ENCODE results near the gene GRIA4.

The GRIA4 gene

GRCh38 chr11:105793092-105793491 lies 183.2 kb downstream of the GRIA4 start:
- Histone ChIP-seq H3K4me3 (ENCODE audit: low read length, poor library complexity, severe bottlenecking) (no peak overlapping the region), H4K20me1 (ENCODE audit: insufficient read depth, low read length, poor library complexity, severe bottlenecking) (no peaks in the 10 kb centered on the region), H3F3A (ENCODE audit: low read depth) (no peaks in the 10 kb centered on the region), H2AFZ (ENCODE audit: low read length) (no peak overlapping the region), H3K27me3 (ENCODE audit: insufficient read depth, low read length, poor library complexity, severe bottlenecking) (no peaks in the 10 kb centered on the region), H3K79me2 (ENCODE audit: insufficient read depth, low read length) (no peaks in the 10 kb centered on the region), H3K9ac (ENCODE audit: low read depth, low read length, poor library complexity, severe bottlenecking) (no peak overlapping the region), H3K4me1 (ENCODE audit: insufficient read depth, low read length, poor library complexity, severe bottlenecking) (no peaks in the 10 kb centered on the region), H3K4me2 (ENCODE audit: low read depth, low read length, poor library complexity, severe bottlenecking) (no peak overlapping the region), H3K9me2 (replicated peaks; ENCODE audit: low read depth, low read length) (peaks cover 8% of the 10 kb centered on the region; the same call in 1 of the 2 replicates), H3K9me3 (ENCODE audit: insufficient read depth, low read depth, low read length) (no peaks in the 10 kb centered on the region), H3K36me3 (ENCODE audit: insufficient read depth, low read length) (no peaks in the 10 kb centered on the region)
- TF ChIP-seq EZH2phosphoT487 (IDR thresholded peaks at IDR 0.05; ENCODE audit: borderline replicate concordance) (no peak), CTCF (conservative IDR thresholded peaks at IDR 0.05; ENCODE audit: low read length) (no peak)

GRCh38 chr11:105799263-105799662 lies 189.4 kb downstream of the GRIA4 start:
- Histone ChIP-seq H3K4me1 (ENCODE audit: insufficient read depth, low read length, poor library complexity, severe bottlenecking) (no peaks in the 10 kb centered on the region), H3K79me2 (ENCODE audit: insufficient read depth, low read length) (no peaks in the 10 kb centered on the region), H3F3A (ENCODE audit: low read depth) (no peaks in the 10 kb centered on the region), H3K9me2 (replicated peaks; ENCODE audit: low read depth, low read length) (no peaks in the 10 kb centered on the region; the same call in 1 of the 2 replicates), H4K20me1 (ENCODE audit: insufficient read depth, low read length, poor library complexity, severe bottlenecking) (no peaks in the 10 kb centered on the region), H3K27me3 (ENCODE audit: insufficient read depth, low read length, poor library complexity, severe bottlenecking) (no peaks in the 10 kb centered on the region), H3K4me2 (ENCODE audit: low read depth, low read length, poor library complexity, severe bottlenecking) (no peak overlapping the region), H2AFZ (ENCODE audit: low read length) (no peak overlapping the region), H3K36me3 (ENCODE audit: insufficient read depth, low read length) (no peaks in the 10 kb centered on the region), H3K4me3 (ENCODE audit: low read length, poor library complexity, severe bottlenecking) (no peak overlapping the region), H3K9me3 (ENCODE audit: insufficient read depth, low read depth, low read length) (no peaks in the 10 kb centered on the region), H3K9ac (ENCODE audit: low read depth, low read length, poor library complexity, severe bottlenecking) (no peak overlapping the region)
- TF ChIP-seq EZH2phosphoT487 (IDR thresholded peaks at IDR 0.05; ENCODE audit: borderline replicate concordance) (no peak), CTCF (conservative IDR thresholded peaks at IDR 0.05; ENCODE audit: low read length) (no peak)

GRCh38 chr11:105799728-105800462 lies 190.0 kb downstream of the GRIA4 start:
- H3K4me1 ChIP-seq (ENCODE audit: insufficient read depth, low read length, poor library complexity, severe bottlenecking) = no peaks in the 10 kb centered on the region
- H3K9me2 ChIP-seq (replicated peaks; ENCODE audit: low read depth, low read length) = no peaks in the 10 kb centered on the region; the same call in 1 of the 2 replicates
- TF ChIP-seq EZH2phosphoT487 (IDR thresholded peaks at IDR 0.05; ENCODE audit: borderline replicate concordance) (no peak), CTCF (conservative IDR thresholded peaks at IDR 0.05; ENCODE audit: low read length) (no peak)
- no peaks in the 10 kb centered on the region for H3K79me2 ChIP-seq (ENCODE audit: insufficient read depth, low read length)
- H3K4me2 ChIP-seq (ENCODE audit: low read depth, low read length, poor library complexity, severe bottlenecking) = no peak overlapping the region
- H3K9ac ChIP-seq (ENCODE audit: low read depth, low read length, poor library complexity, severe bottlenecking) = no peak overlapping the region
- H2AFZ ChIP-seq (ENCODE audit: low read length) = no peak overlapping the region
- no peaks in the 10 kb centered on the region for H3K9me3 ChIP-seq (ENCODE audit: insufficient read depth, low read depth, low read length)
- H3K27me3 ChIP-seq (ENCODE audit: insufficient read depth, low read length, poor library complexity, severe bottlenecking) = no peaks in the 10 kb centered on the region
- H3K4me3 ChIP-seq (ENCODE audit: low read length, poor library complexity, severe bottlenecking) = no peak overlapping the region
- H3F3A ChIP-seq (ENCODE audit: low read depth) = no peaks in the 10 kb centered on the region
- no peaks in the 10 kb centered on the region for H4K20me1 ChIP-seq (ENCODE audit: insufficient read depth, low read length, poor library complexity, severe bottlenecking)
- H3K36me3 ChIP-seq (ENCODE audit: insufficient read depth, low read length) = no peaks in the 10 kb centered on the region

All from Loucy (cell line).